A673 (cell line): Measurements from ENCODE around the gene DENND6A.

Source experiments
- EZH2 ChIP-seq: fragments of 200-600 bp; sonication (generic); IDR thresholded peaks from 2 replicates; pipeline ENCODE4 v1.6.1; 2017; ENCODE audit warnings: borderline replicate concordance, low read depth, mild to moderate bottlenecking, mixed read lengths, antibody characterized with exemption, low read length; ENCODE audit not compliant: poor library complexity, severe bottlenecking
- TF ChIP-seq, protein P1 (sequence below): fragments of 300-800, 200-600 bp; sonication (generic); conservative IDR thresholded peaks from 2 replicates; pipeline ENCODE4 v1.5.1; 2017; ENCODE audit warnings: low read depth, mild to moderate bottlenecking, antibody characterized with exemption, low read length, moderate library complexity, mixed read lengths

GRCh38 chr3:57696801-57697321 lies 4.0 kb upstream of the DENND6A start:
- TF ChIP-seq, protein P1, sequence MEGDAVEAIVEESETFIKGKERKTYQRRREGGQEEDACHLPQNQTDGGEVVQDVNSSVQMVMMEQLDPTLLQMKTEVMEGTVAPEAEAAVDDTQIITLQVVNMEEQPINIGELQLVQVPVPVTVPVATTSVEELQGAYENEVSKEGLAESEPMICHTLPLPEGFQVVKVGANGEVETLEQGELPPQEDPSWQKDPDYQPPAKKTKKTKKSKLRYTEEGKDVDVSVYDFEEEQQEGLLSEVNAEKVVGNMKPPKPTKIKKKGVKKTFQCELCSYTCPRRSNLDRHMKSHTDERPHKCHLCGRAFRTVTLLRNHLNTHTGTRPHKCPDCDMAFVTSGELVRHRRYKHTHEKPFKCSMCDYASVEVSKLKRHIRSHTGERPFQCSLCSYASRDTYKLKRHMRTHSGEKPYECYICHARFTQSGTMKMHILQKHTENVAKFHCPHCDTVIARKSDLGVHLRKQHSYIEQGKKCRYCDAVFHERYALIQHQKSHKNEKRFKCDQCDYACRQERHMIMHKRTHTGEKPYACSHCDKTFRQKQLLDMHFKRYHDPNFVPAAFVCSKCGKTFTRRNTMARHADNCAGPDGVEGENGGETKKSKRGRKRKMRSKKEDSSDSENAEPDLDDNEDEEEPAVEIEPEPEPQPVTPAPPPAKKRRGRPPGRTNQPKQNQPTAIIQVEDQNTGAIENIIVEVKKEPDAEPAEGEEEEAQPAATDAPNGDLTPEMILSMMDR = no peak
- TF ChIP-seq EZH2 = no peak
